Epithelial cell of umbilical artery (primary cell): ENCODE measurements around the gene LAPTM5. TPM values are rescaled to one million over a fixed set of nuclear protein-coding genes. Genes with fewer than 3 reads are reported as not detected.

Experiments used
- total RNA-seq: library from RNA; depleted of rRNA; stranded (reverse); fragments of >200 nt; gene quantifications from 2 replicates; pipeline ENCODE4 v1.2.3, GENCODE V29; 2014

LAPTM5 gene
- 4.1 and 9.7 TPM in 2 replicates for total RNA-seq

GRCh38 chr1:30757352-30758120 lies at the start of gene LAPTM5:
Gene LAPTM5 (minus strand): TSS chr1:30757774. CDS start chr1:30757745, 29 bp downstream.

GRCh38 chr1:30723331-30723755 lies 34.2 kb downstream of the LAPTM5 start, which contains the start of gene MATN1:
Gene MATN1 (minus strand): TSS chr1:30723585. CDS start chr1:30723551, 34 bp downstream.

Other genes with a start within 250 kb of the LAPTM5 start
- gene MATN1, start 34.2 kb downstream of the LAPTM5 start, total RNA-seq, result under 0.01 TPM in 1 of 2 replicates, not detected in the other
- gene SDC3, start 151.0 kb upstream of the LAPTM5 start, total RNA-seq, result 4.5 and 5.2 TPM in 2 replicates